ENCODE data around the gene NAPA.

NAPA gene

DNA sequence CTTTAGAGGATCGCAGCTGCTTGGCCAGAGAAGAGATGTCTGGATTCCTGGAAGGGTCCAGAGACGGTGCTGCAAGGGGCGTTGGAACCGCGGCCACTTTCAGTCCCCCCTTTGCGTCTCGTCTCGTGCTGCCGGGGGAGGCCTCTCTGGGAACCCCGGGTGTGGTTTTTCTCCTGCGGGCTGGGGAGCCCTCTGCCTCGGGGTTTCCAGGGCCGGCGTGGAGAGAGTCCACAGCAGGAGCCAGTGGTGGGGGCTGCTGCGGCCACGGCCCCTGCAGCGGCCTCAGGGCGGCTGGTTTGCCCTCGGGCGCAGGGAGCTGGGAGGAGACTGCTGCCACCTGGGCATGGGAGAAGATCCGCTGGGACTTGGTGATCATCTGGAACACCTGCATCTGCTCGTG is 29.6 kb upstream of the NAPA start:
- Histone ChIP-seq H4K91ac (ENCODE audit: low read depth, low read length, poor library complexity) (no peak overlapping the region), H3K4ac (ENCODE audit: low read length) (no peak overlapping the region), H3K4me2 (ENCODE audit: insufficient read depth, low read length, poor library complexity, severe bottlenecking) (no peak overlapping the region), H3K9me3 (replicated peaks in 1 of 2; ENCODE audit: control insufficient read depth in 2 of 2, insufficient read depth in 1 of 2, low read depth in 1 of 2, low read length in 2 of 2) (no peaks in the 10 kb centered on the region), H3K79me1 (ENCODE audit: low read depth, low read length) (peaks cover 2% of the 10 kb centered on the region), H3K27me3 (ENCODE audit: control insufficient read depth in 3 of 3, insufficient read depth in 3 of 3, low read depth in 1 of 3, low read length in 3 of 3) (peaks cover 0 to 30% (median 0%) of the 10 kb centered on the region in 3 experiments), H3K27ac (replicated peaks; ENCODE audit: low read length) (no peak overlapping the region), H3K4me3 (ENCODE audit: low read length in 2 of 2) (no peak overlapping the region), H3K18ac (ENCODE audit: low read length) (no peak overlapping the region), H2BK5ac (ENCODE audit: low read length) (peak overlapping the region; percentile 24), H2AK5ac (ENCODE audit: low read depth, low read length) (peak overlapping the region; percentile 37), H3K23ac (ENCODE audit: low read depth, low read length, poor library complexity) (peak overlapping the region; percentile 55), H3K9ac (ENCODE audit: low read depth, low read length, poor library complexity) (no peak overlapping the region), H3K14ac (ENCODE audit: low read length) (no peak overlapping the region), H2BK12ac (ENCODE audit: low read length) (no peak overlapping the region), H4K8ac (ENCODE audit: low read depth, low read length) (no peak overlapping the region), H3K36me3 (replicated peaks in 1 of 2; ENCODE audit: control insufficient read depth in 2 of 2, insufficient read depth in 2 of 2, low read length in 2 of 2) (no peaks in the 10 kb centered on the region), H2BK15ac (ENCODE audit: low read length) (no peak overlapping the region), H2AFZ (ENCODE audit: low read length) (no peak overlapping the region), H2BK120ac (ENCODE audit: low read depth, low read length) (no peak overlapping the region), H3K4me1 (ENCODE audit: control insufficient read depth in 2 of 2, insufficient read depth in 1 of 2, low read depth in 1 of 2, low read length in 2 of 2) (no peaks in the 10 kb centered on the region)
- DNase-seq (ENCODE audit: low spot score): no peak
- WGBS, 2 donors (ENCODE audit: extremely low coverage in 2 of 2, insufficient read length in 2 of 2, insufficient replicate concordance in 1 of 2): no CpG with 5 or more reads among the region's 22 CpGs

- Histone ChIP-seq H2AFZ (ENCODE audit: low read length) (no peak overlapping the region), H3K4me1 (ENCODE audit: control insufficient read depth in 2 of 2, insufficient read depth in 1 of 2, low read depth in 1 of 2, low read length in 2 of 2) (no peaks in the 10 kb centered on the region), H3K4me2 (ENCODE audit: insufficient read depth, low read length, poor library complexity, severe bottlenecking) (no peak overlapping the region), H3K79me1 (ENCODE audit: low read depth, low read length) (peaks cover 2% of the 10 kb centered on the region), H3K18ac (ENCODE audit: low read length) (peak overlapping the region; percentile 28), H4K8ac (ENCODE audit: low read depth, low read length) (no peak overlapping the region), H2BK120ac (ENCODE audit: low read depth, low read length) (no peak overlapping the region), H3K4ac (ENCODE audit: low read length) (no peak overlapping the region), H3K27me3 (ENCODE audit: control insufficient read depth in 3 of 3, insufficient read depth in 3 of 3, low read depth in 1 of 3, low read length in 3 of 3) (peaks cover 0 to 30% (median 0%) of the 10 kb centered on the region in 3 experiments), H2BK15ac (ENCODE audit: low read length) (no peak overlapping the region), H3K14ac (ENCODE audit: low read length) (no peak overlapping the region), H3K36me3 (replicated peaks in 1 of 2; ENCODE audit: control insufficient read depth in 2 of 2, insufficient read depth in 2 of 2, low read length in 2 of 2) (no peaks in the 10 kb centered on the region), H3K9me3 (replicated peaks in 1 of 2; ENCODE audit: control insufficient read depth in 2 of 2, insufficient read depth in 1 of 2, low read depth in 1 of 2, low read length in 2 of 2) (no peaks in the 10 kb centered on the region), H3K4me3 (ENCODE audit: low read length in 2 of 2) (no peak overlapping the region), H3K23ac (ENCODE audit: low read depth, low read length, poor library complexity) (peak overlapping the region; percentile 55), H4K91ac (ENCODE audit: low read depth, low read length, poor library complexity) (no peak overlapping the region), H2BK12ac (ENCODE audit: low read length) (no peak overlapping the region), H2AK5ac (ENCODE audit: low read depth, low read length) (peak overlapping the region; percentile 37), H3K9ac (ENCODE audit: low read depth, low read length, poor library complexity) (no peak overlapping the region), H3K27ac (replicated peaks; ENCODE audit: low read length) (no peak overlapping the region), H2BK5ac (ENCODE audit: low read length) (peak overlapping the region; percentile 24)
- no CpG with 5 or more reads among the region's 18 CpGs for WGBS, 2 donors (ENCODE audit: extremely low coverage in 2 of 2, insufficient read length in 2 of 2, insufficient replicate concordance in 1 of 2)
- no peak for DNase-seq (ENCODE audit: low spot score)
Measured at GRCh38 chr19:47544075-47544474, 29.2 kb upstream of the NAPA start.

GRCh38 chr19:47542030-47542475 is 27.2 kb upstream of the NAPA start:
- Histone ChIP-seq H3K27me3 (ENCODE audit: control insufficient read depth in 3 of 3, insufficient read depth in 3 of 3, low read depth in 1 of 3, low read length in 3 of 3) (peaks cover 0 to 32% (median 0%) of the 10 kb centered on the region in 3 experiments), H2BK120ac (ENCODE audit: low read depth, low read length) (no peak overlapping the region), H4K8ac (ENCODE audit: low read depth, low read length) (no peak overlapping the region), H3K23ac (ENCODE audit: low read depth, low read length, poor library complexity) (no peak overlapping the region), H2BK15ac (ENCODE audit: low read length) (no peak overlapping the region), H3K9me3 (replicated peaks in 1 of 2; ENCODE audit: control insufficient read depth in 2 of 2, insufficient read depth in 1 of 2, low read depth in 1 of 2, low read length in 2 of 2) (no peaks in the 10 kb centered on the region), H4K91ac (ENCODE audit: low read depth, low read length, poor library complexity) (no peak overlapping the region), H3K36me3 (replicated peaks in 1 of 2; ENCODE audit: control insufficient read depth in 2 of 2, insufficient read depth in 2 of 2, low read length in 2 of 2) (no peaks in the 10 kb centered on the region), H3K4me2 (ENCODE audit: insufficient read depth, low read length, poor library complexity, severe bottlenecking) (no peak overlapping the region), H3K4ac (ENCODE audit: low read length) (no peak overlapping the region), H2BK12ac (ENCODE audit: low read length) (no peak overlapping the region), H2AFZ (ENCODE audit: low read length) (no peak overlapping the region), H3K27ac (replicated peaks; ENCODE audit: low read length) (no peak overlapping the region), H3K9ac (ENCODE audit: low read depth, low read length, poor library complexity) (no peak overlapping the region), H3K18ac (ENCODE audit: low read length) (no peak overlapping the region), H3K4me3 (ENCODE audit: low read length in 2 of 2) (no peak overlapping the region), H2AK5ac (ENCODE audit: low read depth, low read length) (no peak overlapping the region), H3K4me1 (ENCODE audit: control insufficient read depth in 2 of 2, insufficient read depth in 1 of 2, low read depth in 1 of 2, low read length in 2 of 2) (no peaks in the 10 kb centered on the region), H3K14ac (ENCODE audit: low read length) (no peak overlapping the region), H2BK5ac (ENCODE audit: low read length) (no peak overlapping the region), H3K79me1 (ENCODE audit: low read depth, low read length) (peaks cover 2% of the 10 kb centered on the region)
- DNase-seq (ENCODE audit: low spot score): no peak
- no CpG with 5 or more reads among the region's 9 CpGs for WGBS, 2 donors (ENCODE audit: extremely low coverage in 2 of 2, insufficient read length in 2 of 2, insufficient replicate concordance in 1 of 2)

GRCh38 chr19:47541518-47541917 is 26.7 kb upstream of the NAPA start:
- no peak for DNase-seq (ENCODE audit: low spot score)
- H3K9me3 ChIP-seq (replicated peaks in 1 of 2; ENCODE audit: control insufficient read depth in 2 of 2, insufficient read depth in 1 of 2, low read depth in 1 of 2, low read length in 2 of 2): no peaks in the 10 kb centered on the region
- no peak overlapping the region for H2AK5ac ChIP-seq (ENCODE audit: low read depth, low read length)
- H3K4me3 ChIP-seq (ENCODE audit: low read length in 2 of 2): no peak overlapping the region
- WGBS, 2 donors (ENCODE audit: extremely low coverage in 2 of 2, insufficient read length in 2 of 2, insufficient replicate concordance in 1 of 2): no CpG with 5 or more reads among the region's 6 CpGs
- H3K14ac ChIP-seq (ENCODE audit: low read length): no peak overlapping the region
- no peak overlapping the region for H2BK15ac ChIP-seq (ENCODE audit: low read length)
- H3K23ac ChIP-seq (ENCODE audit: low read depth, low read length, poor library complexity): no peak overlapping the region
- no peak overlapping the region for H3K27ac ChIP-seq (replicated peaks; ENCODE audit: low read length)
- no peak overlapping the region for H2BK12ac ChIP-seq (ENCODE audit: low read length)
- peaks cover 0 to 29% (median 0%) of the 10 kb centered on the region in 3 experiments for H3K27me3 ChIP-seq (ENCODE audit: control insufficient read depth in 3 of 3, insufficient read depth in 3 of 3, low read depth in 1 of 3, low read length in 3 of 3)
- H3K79me1 ChIP-seq (ENCODE audit: low read depth, low read length): peaks cover 2% of the 10 kb centered on the region
- H3K36me3 ChIP-seq (replicated peaks in 1 of 2; ENCODE audit: control insufficient read depth in 2 of 2, insufficient read depth in 2 of 2, low read length in 2 of 2): no peaks in the 10 kb centered on the region
- H3K4me2 ChIP-seq (ENCODE audit: insufficient read depth, low read length, poor library complexity, severe bottlenecking): no peak overlapping the region
- no peak overlapping the region for H3K9ac ChIP-seq (ENCODE audit: low read depth, low read length, poor library complexity)
- no peak overlapping the region for H2BK120ac ChIP-seq (ENCODE audit: low read depth, low read length)
- H2AFZ ChIP-seq (ENCODE audit: low read length): no peak overlapping the region
- H4K8ac ChIP-seq (ENCODE audit: low read depth, low read length): no peak overlapping the region
- no peak overlapping the region for H2BK5ac ChIP-seq (ENCODE audit: low read length)
- no peak overlapping the region for H3K4ac ChIP-seq (ENCODE audit: low read length)
- no peak overlapping the region for H4K91ac ChIP-seq (ENCODE audit: low read depth, low read length, poor library complexity)
- H3K18ac ChIP-seq (ENCODE audit: low read length): no peak overlapping the region
- H3K4me1 ChIP-seq (ENCODE audit: control insufficient read depth in 2 of 2, insufficient read depth in 1 of 2, low read depth in 1 of 2, low read length in 2 of 2): no peaks in the 10 kb centered on the region
